GM12874 (cell line): Measurements from ENCODE around the gene TULP4.

Experiments
- CTCF ChIP-seq: IDR thresholded peaks from 2 replicates; pipeline ENCODE4 v1.5.1; 2011; ENCODE audit warnings: low read depth, mild to moderate bottlenecking, control low read depth, low read length, moderate library complexity; ENCODE audit not compliant: insufficient read depth

Gene TULP4

GRCh38 chr6:158361961-158362669, 49.9 kb downstream of the TULP4 start:
- TF ChIP-seq CTCF: no peak

- no peak for TF ChIP-seq CTCF
Observed at GRCh38 chr6:158366363-158366762, 54.1 kb downstream of the TULP4 start.

GRCh38 chr6:158367816-158368215, 55.6 kb downstream of the TULP4 start:
- no peak for TF ChIP-seq CTCF

- no peak for TF ChIP-seq CTCF
Observed at GRCh38 chr6:158369241-158369640, 57.0 kb downstream of the TULP4 start.

- TF ChIP-seq CTCF: no peak
Observed at GRCh38 chr6:158370805-158371204, 58.5 kb downstream of the TULP4 start.

GRCh38 chr6:158371261-158371660, 59.0 kb downstream of the TULP4 start:
- TF ChIP-seq CTCF: no peak

GRCh38 chr6:158372574-158372973, 60.3 kb downstream of the TULP4 start:
- TF ChIP-seq CTCF: no peak

- no peak for TF ChIP-seq CTCF
Observed at GRCh38 chr6:158373214-158373613, 60.9 kb downstream of the TULP4 start.
